Neural cell (in vitro differentiated cells): ENCODE measurements around the gene RABEP2. TPM values are rescaled to one million over a fixed set of nuclear protein-coding genes. Genes with fewer than 3 reads are reported as not detected.

Experiments used
- H2AFZ ChIP-seq: fragments of 200-600, 300-800 bp; sonication (generic), shearing (Covaris generic); 2 replicates; pipeline ENCODE4 v1.6.0; 2014; ENCODE audit warnings: low read depth, mild to moderate bottlenecking, antibody characterized with exemption, low read length, moderate library complexity
- H3F3A ChIP-seq: fragments of 200-600 bp; shearing (Covaris generic); 2 replicates; pipeline ENCODE4 v1.6.1; 2016; ENCODE audit warnings: mild to moderate bottlenecking, moderate library complexity, mixed read lengths, antibody characterized with exemption, low read length; ENCODE audit not compliant: insufficient read depth, poor library complexity, severe bottlenecking
- H3K27ac ChIP-seq: fragments of 200-600, 300-800 bp; sonication (generic), shearing (Covaris generic); 2 replicates; pipeline ENCODE4 v1.5.1; 2014; ENCODE audit warnings: mild to moderate bottlenecking, low read length, moderate library complexity
- H3K27me3 ChIP-seq: fragments of 300-800, 200-600 bp; sonication (generic), shearing (Covaris generic); 2 replicates; pipeline ENCODE4 v1.6.0; 2014; ENCODE audit warnings: mild to moderate bottlenecking, low read depth, low read length, moderate library complexity; ENCODE audit not compliant: insufficient read depth
- H3K36me3 ChIP-seq: fragments of 300-800, 200-600 bp; sonication (generic), shearing (Covaris generic); 2 replicates; pipeline ENCODE4 v1.5.1; 2014; ENCODE audit warnings: mild to moderate bottlenecking, antibody characterized with exemption, low read length, moderate library complexity; ENCODE audit not compliant: insufficient read depth
- H3K4me2 ChIP-seq: fragments of 300-800, 200-600 bp; sonication (generic), shearing (Covaris generic); 2 replicates; pipeline ENCODE4 v1.6.0; 2014; ENCODE audit warnings: mild to moderate bottlenecking, low read length
- H3K4me3 ChIP-seq: fragments of 300-800, 200-600 bp; sonication (generic), shearing (Covaris generic); 2 replicates; pipeline ENCODE4 v1.5.1; 2014; ENCODE audit warnings: mild to moderate bottlenecking, low read length, moderate library complexity
- H3K79me2 ChIP-seq: fragments of 200-600 bp; shearing (Covaris generic); replicated peaks from 2 replicates; pipeline ENCODE4 v1.6.0; 2014; ENCODE audit warnings: mild to moderate bottlenecking, low read length, moderate library complexity; ENCODE audit not compliant: insufficient read depth
- H3K9ac ChIP-seq: fragments of 300-800, 200-600 bp; sonication (generic), shearing (Covaris generic); 2 replicates; pipeline ENCODE4 v1.6.1; 2016; ENCODE audit warnings: mild to moderate bottlenecking, low read length, mixed read lengths
- H3K9me2 ChIP-seq: fragments of 200-600 bp; shearing (Covaris generic); 2 replicates; pipeline ENCODE4 v1.6.1; 2016; ENCODE audit warnings: mild to moderate bottlenecking, low read length, mixed read lengths; ENCODE audit not compliant: insufficient read depth
- H3K9me3 ChIP-seq: fragments of 200-600, 300-800 bp; sonication (generic), shearing (Covaris generic); 2 replicates; pipeline ENCODE4 v1.6.1; 2016; ENCODE audit warnings: mild to moderate bottlenecking, mixed run types, low read length, moderate library complexity, mixed read lengths
- H4K20me1 ChIP-seq: fragments of 200-600 bp; shearing (Covaris generic); 2 replicates; pipeline ENCODE4 v1.6.1; 2016; ENCODE audit warnings: mild to moderate bottlenecking, mixed run types; ENCODE audit not compliant: insufficient read depth
- EP300 ChIP-seq: fragments of 450-650 bp; conservative IDR thresholded peaks from 2 replicates; pipeline ENCODE4 v1.6.1; 2014; ENCODE audit warnings: antibody characterized with exemption, mild to moderate bottlenecking, moderate library complexity; ENCODE audit not compliant: poor library complexity, severe bottlenecking
- EZH2 ChIP-seq: fragments of 200-600, 300-800 bp; shearing (Covaris generic), sonication (generic); IDR thresholded peaks from 2 replicates; pipeline ENCODE4 v1.6.1; 2014; ENCODE audit warnings: antibody characterized with exemption, low read length, borderline replicate concordance, mild to moderate bottlenecking; ENCODE audit not compliant: insufficient read depth, poor library complexity, severe bottlenecking
- MXI1 ChIP-seq: fragments of 450-650 bp; conservative IDR thresholded peaks from 2 replicates; pipeline ENCODE4 v1.6.1; 2014; ENCODE audit warnings: antibody characterized with exemption, mild to moderate bottlenecking; ENCODE audit not compliant: poor library complexity, severe bottlenecking
- POLR2AphosphoS5 ChIP-seq: IDR thresholded peaks from 2 replicates; pipeline ENCODE4 v1.6.1; 2012
- RAD21 ChIP-seq: fragments of 450-650 bp; conservative IDR thresholded peaks from 2 replicates; pipeline ENCODE4 v1.6.1; 2014; ENCODE audit warnings: antibody characterized with exemption, mild to moderate bottlenecking, moderate library complexity
- REST ChIP-seq: IDR thresholded peaks from 2 replicates; pipeline ENCODE4 v1.6.1; 2012; ENCODE audit warnings: borderline replicate concordance
- SMC3 ChIP-seq: fragments of 450-650 bp; conservative IDR thresholded peaks from 2 replicates; pipeline ENCODE4 v1.6.1; 2014; ENCODE audit warnings: antibody characterized with exemption, mild to moderate bottlenecking, moderate library complexity; ENCODE audit not compliant: poor library complexity
- TAF1 ChIP-seq: IDR thresholded peaks from 2 replicates; pipeline ENCODE4 v1.6.1; 2012; ENCODE audit warnings: low read depth
- polyA plus RNA-seq: library from polyadenylated mRNA; depleted of rRNA; stranded (reverse); fragments of >200 nt; gene quantifications from 2 replicates; pipeline ENCODE4 v1.2.3, GENCODE V29; 2014
- TF ChIP-seq, protein P1 (sequence below): fragments of 450-650 bp; IDR thresholded peaks from 2 replicates; pipeline ENCODE4 v1.5.1; 2014; ENCODE audit warnings: antibody characterized with exemption, mild to moderate bottlenecking, moderate library complexity; ENCODE audit not compliant: poor library complexity, severe bottlenecking

Gene RABEP2
- polyA plus RNA-seq, 1 donor from 2014 or later, result 27.5 TPM

DNA sequence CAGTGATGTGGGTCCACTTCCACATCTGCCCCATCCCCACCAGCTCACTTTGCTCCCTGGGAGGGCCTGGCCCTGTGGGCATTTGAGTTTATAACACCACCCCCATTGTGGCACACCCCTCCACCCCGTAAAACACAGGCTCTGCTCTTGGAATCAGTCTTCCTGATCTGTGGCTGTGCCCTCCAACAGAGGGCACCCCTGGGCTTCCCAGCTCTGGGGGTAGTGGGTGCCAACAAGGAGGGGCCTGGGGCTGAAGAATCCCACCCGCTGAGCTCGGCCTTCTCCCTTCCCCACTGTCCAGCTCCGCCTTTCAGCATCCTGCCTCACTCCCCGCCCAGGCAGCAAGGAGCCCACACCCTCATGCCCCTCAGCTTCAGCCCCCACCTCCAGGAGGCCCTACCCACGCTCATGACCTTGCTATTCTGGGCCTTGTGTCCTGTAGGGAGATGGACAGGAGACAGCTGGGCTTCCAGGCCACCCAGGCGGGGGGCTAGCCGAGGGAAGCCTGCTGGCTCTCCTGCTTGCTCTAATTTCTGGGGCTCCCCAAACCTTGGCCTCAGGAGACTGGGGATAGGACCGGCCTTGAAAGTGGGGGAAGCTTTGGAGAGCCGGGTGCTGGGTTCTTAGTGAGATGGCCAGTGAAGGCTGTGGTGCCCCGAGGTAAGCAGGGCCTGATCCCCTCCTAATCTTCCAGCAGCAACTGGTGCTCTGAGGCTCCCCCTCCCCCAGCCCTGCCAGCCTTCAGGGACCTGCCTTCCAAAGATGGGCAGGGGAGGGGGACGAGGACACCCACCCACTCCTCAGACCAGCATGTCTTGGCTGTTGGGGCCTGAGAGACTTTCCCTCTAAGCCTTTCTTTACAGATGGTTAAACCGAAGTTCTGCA is 49.7 kb downstream of the RABEP2 start:
- no peaks in the 10 kb centered on the region for H4K20me1 ChIP-seq
- H3K79me2 ChIP-seq, result no peaks in the 10 kb centered on the region
- H3K9me2 ChIP-seq, result no peaks in the 10 kb centered on the region
- TF ChIP-seq TAF1 (no peak), EP300 (no peak), EZH2 (no peak), POLR2AphosphoS5 (no peak), MXI1 (no peak), RAD21 (no peak)
- no peak overlapping the region for H3K27ac ChIP-seq
- H3K9ac ChIP-seq, result no peak overlapping the region
- H3K9me3 ChIP-seq, result no peaks in the 10 kb centered on the region
- no peaks in the 10 kb centered on the region for H3K27me3 ChIP-seq
- H3K4me3 ChIP-seq, result no peak overlapping the region
- no peak overlapping the region for H3K4me2 ChIP-seq
- no peaks in the 10 kb centered on the region for H3F3A ChIP-seq
- no peaks in the 10 kb centered on the region for H3K36me3 ChIP-seq
- no peak overlapping the region for H2AFZ ChIP-seq

GRCh38 chr16:28874406-28874805 is 50.6 kb downstream of the RABEP2 start:
- no peaks in the 10 kb centered on the region for H3K9me3 ChIP-seq
- H3K9me2 ChIP-seq, result no peaks in the 10 kb centered on the region
- no peaks in the 10 kb centered on the region for H3F3A ChIP-seq
- H3K79me2 ChIP-seq, result no peaks in the 10 kb centered on the region
- H3K4me3 ChIP-seq, result no peak overlapping the region
- TF ChIP-seq SMC3 (no peak), RAD21 (no peak), EZH2 (no peak), REST (no peak), POLR2AphosphoS5 (no peak), TAF1 (no peak), EP300 (no peak), MXI1 (no peak)
- TF ChIP-seq, protein P1, sequence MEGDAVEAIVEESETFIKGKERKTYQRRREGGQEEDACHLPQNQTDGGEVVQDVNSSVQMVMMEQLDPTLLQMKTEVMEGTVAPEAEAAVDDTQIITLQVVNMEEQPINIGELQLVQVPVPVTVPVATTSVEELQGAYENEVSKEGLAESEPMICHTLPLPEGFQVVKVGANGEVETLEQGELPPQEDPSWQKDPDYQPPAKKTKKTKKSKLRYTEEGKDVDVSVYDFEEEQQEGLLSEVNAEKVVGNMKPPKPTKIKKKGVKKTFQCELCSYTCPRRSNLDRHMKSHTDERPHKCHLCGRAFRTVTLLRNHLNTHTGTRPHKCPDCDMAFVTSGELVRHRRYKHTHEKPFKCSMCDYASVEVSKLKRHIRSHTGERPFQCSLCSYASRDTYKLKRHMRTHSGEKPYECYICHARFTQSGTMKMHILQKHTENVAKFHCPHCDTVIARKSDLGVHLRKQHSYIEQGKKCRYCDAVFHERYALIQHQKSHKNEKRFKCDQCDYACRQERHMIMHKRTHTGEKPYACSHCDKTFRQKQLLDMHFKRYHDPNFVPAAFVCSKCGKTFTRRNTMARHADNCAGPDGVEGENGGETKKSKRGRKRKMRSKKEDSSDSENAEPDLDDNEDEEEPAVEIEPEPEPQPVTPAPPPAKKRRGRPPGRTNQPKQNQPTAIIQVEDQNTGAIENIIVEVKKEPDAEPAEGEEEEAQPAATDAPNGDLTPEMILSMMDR, result no peak
- H3K4me2 ChIP-seq, result no peak overlapping the region
- no peak overlapping the region for H3K9ac ChIP-seq
- no peaks in the 10 kb centered on the region for H4K20me1 ChIP-seq
- no peaks in the 10 kb centered on the region for H3K27me3 ChIP-seq
- H3K36me3 ChIP-seq, result peaks cover 5% of the 10 kb centered on the region
- no peak overlapping the region for H3K27ac ChIP-seq
- H2AFZ ChIP-seq, result no peak overlapping the region
